Activated naive CD8-positive, alpha-beta T cell (primary cell): Measurements from ENCODE around the gene WDR27.

Source experiments
- H3K27ac Mint-ChIP-seq: one replicate; pipeline ENCODE4 v1.8.0; 2021; ENCODE audit warnings: mixed read lengths
- H3K27me3 Mint-ChIP-seq: one replicate; pipeline ENCODE4 v1.8.0; 2021; ENCODE audit warnings: mixed read lengths
- H3K36me3 Mint-ChIP-seq: one replicate; pipeline ENCODE4 v1.8.0; 2021; ENCODE audit warnings: mixed read lengths
- H3K4me1 Mint-ChIP-seq: one replicate; pipeline ENCODE4 v1.8.0; 2021; ENCODE audit warnings: low read depth, mixed read lengths
- H3K4me3 Mint-ChIP-seq: one replicate; pipeline ENCODE4 v1.8.0; 2021; ENCODE audit warnings: mild to moderate bottlenecking, mixed read lengths
- H3K9me3 Mint-ChIP-seq: one replicate; pipeline ENCODE4 v1.8.0; 2021; ENCODE audit warnings: low read depth, mixed read lengths

Gene WDR27

GRCh38 chr6:169660751-169661390 lies 41.0 kb downstream of the WDR27 start:
- no peaks in the 10 kb centered on the region for H3K27me3 Mint-ChIP-seq
- H3K4me1 Mint-ChIP-seq: no peaks in the 10 kb centered on the region
- H3K27ac Mint-ChIP-seq: no peak overlapping the region
- H3K4me3 Mint-ChIP-seq: no peak overlapping the region
- H3K36me3 Mint-ChIP-seq: peaks cover 8% of the 10 kb centered on the region
- H3K9me3 Mint-ChIP-seq: no peaks in the 10 kb centered on the region

DNA sequence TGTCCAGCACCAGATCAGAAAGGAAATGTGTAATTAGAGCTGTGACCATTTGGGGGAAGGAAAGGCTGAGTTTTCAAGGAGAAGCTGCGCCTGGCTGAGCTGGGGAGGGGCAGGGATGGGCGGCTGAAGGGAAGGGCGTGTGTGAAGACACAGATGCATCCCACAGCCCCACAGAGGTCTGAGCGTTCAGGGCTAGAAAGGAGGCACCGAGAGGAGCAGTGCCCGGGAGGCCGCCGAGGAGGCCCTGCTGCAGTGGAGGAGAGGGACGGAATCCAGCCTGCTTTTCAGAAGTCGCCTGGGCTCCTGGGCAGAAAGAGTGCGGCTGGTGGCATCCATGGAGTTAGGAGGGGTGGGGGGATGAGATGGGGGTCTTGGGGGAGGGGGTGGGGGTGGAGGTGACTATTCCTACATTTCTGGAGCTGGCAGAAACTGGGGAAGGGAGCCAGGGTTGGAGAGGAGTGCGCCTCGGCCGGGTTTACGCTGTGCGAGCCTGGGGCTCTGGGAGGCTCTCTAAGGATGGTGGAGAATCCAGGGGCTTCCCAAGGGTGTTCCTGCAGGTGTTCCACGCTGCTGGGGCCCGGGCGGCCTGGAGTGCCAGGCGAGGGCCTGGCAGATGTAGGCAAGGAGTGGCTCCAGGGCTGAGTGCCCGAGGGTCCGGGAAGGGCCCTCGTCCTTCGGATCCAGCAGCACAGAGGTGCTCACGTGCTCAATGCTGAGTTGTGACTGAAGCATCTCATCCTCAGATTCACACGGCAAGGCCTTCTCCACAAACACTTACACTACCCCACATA lies 41.8 kb downstream of the WDR27 start:
- H3K4me1 Mint-ChIP-seq: peaks cover 5% of the 10 kb centered on the region
- no peak overlapping the region for H3K27ac Mint-ChIP-seq
- H3K9me3 Mint-ChIP-seq: no peaks in the 10 kb centered on the region
- no peak overlapping the region for H3K4me3 Mint-ChIP-seq
- H3K36me3 Mint-ChIP-seq: peaks cover 8% of the 10 kb centered on the region
- no peaks in the 10 kb centered on the region for H3K27me3 Mint-ChIP-seq

- H3K27ac Mint-ChIP-seq: no peak overlapping the region
- H3K4me3 Mint-ChIP-seq: no peak overlapping the region
- peaks cover 13% of the 10 kb centered on the region for H3K4me1 Mint-ChIP-seq
- H3K27me3 Mint-ChIP-seq: no peaks in the 10 kb centered on the region
- no peaks in the 10 kb centered on the region for H3K9me3 Mint-ChIP-seq
- no peaks in the 10 kb centered on the region for H3K36me3 Mint-ChIP-seq
Measured at GRCh38 chr6:169657284-169657610, 44.6 kb downstream of the WDR27 start.

- Mint-ChIP-seq H3K27me3 (no peaks in the 10 kb centered on the region), H3K9me3 (no peaks in the 10 kb centered on the region), H3K36me3 (peaks cover 2% of the 10 kb centered on the region), H3K27ac (no peak overlapping the region), H3K4me1 (peaks cover 13% of the 10 kb centered on the region), H3K4me3 (no peak overlapping the region)
Measured at GRCh38 chr6:169656546-169657283, 45.1 kb downstream of the WDR27 start.

- Mint-ChIP-seq H3K4me3 (peak overlapping the region; percentile 86), H3K27me3 (no peaks in the 10 kb centered on the region), H3K4me1 (peaks cover 13% of the 10 kb centered on the region), H3K27ac (peak overlapping the region; percentile 86), H3K36me3 (peaks cover 3% of the 10 kb centered on the region), H3K9me3 (no peaks in the 10 kb centered on the region)
Measured at GRCh38 chr6:169654598-169655391, 47.0 kb downstream of the WDR27 start.

GRCh38 chr6:169653691-169654090 lies 48.1 kb downstream of the WDR27 start:
- H3K36me3 Mint-ChIP-seq: peaks cover 3% of the 10 kb centered on the region
- H3K4me3 Mint-ChIP-seq: no peak overlapping the region
- peaks cover 13% of the 10 kb centered on the region for H3K4me1 Mint-ChIP-seq
- no peaks in the 10 kb centered on the region for H3K9me3 Mint-ChIP-seq
- H3K27me3 Mint-ChIP-seq: no peaks in the 10 kb centered on the region
- H3K27ac Mint-ChIP-seq: no peak overlapping the region

GRCh38 chr6:169652896-169653295 lies 48.9 kb downstream of the WDR27 start:
- Mint-ChIP-seq H3K9me3 (no peaks in the 10 kb centered on the region), H3K27ac (no peak overlapping the region), H3K27me3 (no peaks in the 10 kb centered on the region), H3K4me1 (peaks cover 13% of the 10 kb centered on the region), H3K4me3 (no peak overlapping the region), H3K36me3 (peaks cover 3% of the 10 kb centered on the region)

GRCh38 chr6:169651498-169651897 lies 50.3 kb downstream of the WDR27 start:
- Mint-ChIP-seq H3K27me3 (no peaks in the 10 kb centered on the region), H3K27ac (no peak overlapping the region), H3K4me3 (no peak overlapping the region), H3K36me3 (peaks cover 3% of the 10 kb centered on the region), H3K4me1 (peaks cover 13% of the 10 kb centered on the region), H3K9me3 (no peaks in the 10 kb centered on the region)

GRCh38 chr6:169650959-169651292 lies 50.9 kb downstream of the WDR27 start:
- Mint-ChIP-seq H3K27me3 (no peaks in the 10 kb centered on the region), H3K9me3 (no peaks in the 10 kb centered on the region), H3K4me3 (no peak overlapping the region), H3K4me1 (peaks cover 13% of the 10 kb centered on the region), H3K36me3 (peaks cover 3% of the 10 kb centered on the region), H3K27ac (no peak overlapping the region)

DNA sequence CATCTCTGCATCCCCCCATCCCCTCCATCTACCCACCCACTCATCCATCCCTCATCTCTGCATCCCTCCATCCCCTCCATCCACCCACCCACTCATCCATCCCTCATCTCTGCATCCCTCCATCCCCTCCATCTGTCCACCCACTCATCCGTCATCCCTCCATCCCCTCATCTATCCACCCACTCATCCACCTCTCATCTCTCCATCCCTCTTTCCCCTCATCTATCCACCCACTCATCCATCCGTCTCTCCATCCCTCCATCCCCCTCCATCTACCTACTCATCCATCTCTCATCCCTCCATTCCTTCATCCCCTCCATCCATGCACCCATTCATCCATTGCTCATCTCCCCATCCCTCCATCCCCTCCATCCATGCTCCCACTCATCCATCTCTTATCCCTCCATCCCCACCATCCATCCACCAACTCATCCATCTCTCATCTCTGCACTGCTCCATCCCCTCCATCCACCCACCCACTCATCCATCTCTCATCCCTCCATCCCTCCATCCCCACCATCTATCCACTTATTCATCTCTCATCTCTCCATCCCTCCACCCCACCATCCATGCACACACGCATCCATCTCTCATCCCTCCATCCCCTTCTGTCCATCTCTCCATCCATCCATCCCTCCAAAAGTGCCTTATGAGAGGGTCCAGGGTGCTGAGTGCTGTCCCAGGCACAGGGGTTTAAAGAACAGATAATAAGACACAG lies 51.4 kb downstream of the WDR27 start:
- Mint-ChIP-seq H3K9me3 (no peaks in the 10 kb centered on the region), H3K27me3 (no peaks in the 10 kb centered on the region), H3K4me3 (no peak overlapping the region), H3K27ac (no peak overlapping the region), H3K36me3 (peaks cover 3% of the 10 kb centered on the region), H3K4me1 (peaks cover 12% of the 10 kb centered on the region)

DNA sequence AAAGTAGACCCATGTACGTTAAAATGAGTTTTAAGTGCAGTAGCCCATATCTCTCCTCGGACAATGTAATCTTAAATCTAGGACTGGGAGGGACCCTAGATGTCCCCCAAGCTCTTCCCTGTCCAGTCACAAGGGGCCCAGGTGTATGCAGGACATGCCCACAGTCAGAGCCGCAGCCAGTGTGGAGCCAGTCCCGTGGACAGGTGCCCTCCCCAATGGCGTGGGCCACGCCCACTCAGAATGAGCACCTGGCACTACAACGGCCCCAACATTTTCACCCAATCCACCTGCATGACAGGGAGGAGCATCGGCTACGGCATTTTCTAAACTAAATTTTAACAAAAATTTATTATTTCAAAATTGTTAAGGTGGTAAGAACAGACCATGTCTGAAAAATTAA lies 53.2 kb downstream of the WDR27 start:
- no peak overlapping the region for H3K27ac Mint-ChIP-seq
- H3K9me3 Mint-ChIP-seq: no peaks in the 10 kb centered on the region
- H3K4me1 Mint-ChIP-seq: no peaks in the 10 kb centered on the region
- no peaks in the 10 kb centered on the region for H3K27me3 Mint-ChIP-seq
- peaks cover 3% of the 10 kb centered on the region for H3K36me3 Mint-ChIP-seq
- H3K4me3 Mint-ChIP-seq: no peak overlapping the region

DNA sequence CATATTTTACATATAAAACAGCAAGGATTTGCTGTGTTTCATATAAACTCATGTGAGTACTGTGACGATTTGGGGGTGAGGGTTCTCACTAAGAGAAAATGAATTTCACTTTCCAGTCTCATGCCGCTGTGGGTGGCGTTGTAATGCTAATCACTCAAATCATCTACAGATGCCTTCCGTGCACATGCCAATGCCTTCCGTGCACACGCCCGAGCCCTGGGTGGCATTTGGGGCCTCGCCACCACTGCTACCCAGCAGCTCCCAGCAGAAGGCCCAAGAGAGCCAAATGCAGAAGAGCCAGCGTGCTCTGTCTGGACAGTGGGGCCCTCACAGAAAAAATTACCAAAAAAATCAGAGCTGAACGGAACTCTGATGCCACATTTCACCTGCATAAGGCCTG lies 53.7 kb downstream of the WDR27 start:
- H3K4me1 Mint-ChIP-seq: no peaks in the 10 kb centered on the region
- no peak overlapping the region for H3K4me3 Mint-ChIP-seq
- H3K27me3 Mint-ChIP-seq: no peaks in the 10 kb centered on the region
- H3K27ac Mint-ChIP-seq: no peak overlapping the region
- peaks cover 3% of the 10 kb centered on the region for H3K36me3 Mint-ChIP-seq
- H3K9me3 Mint-ChIP-seq: no peaks in the 10 kb centered on the region

DNA sequence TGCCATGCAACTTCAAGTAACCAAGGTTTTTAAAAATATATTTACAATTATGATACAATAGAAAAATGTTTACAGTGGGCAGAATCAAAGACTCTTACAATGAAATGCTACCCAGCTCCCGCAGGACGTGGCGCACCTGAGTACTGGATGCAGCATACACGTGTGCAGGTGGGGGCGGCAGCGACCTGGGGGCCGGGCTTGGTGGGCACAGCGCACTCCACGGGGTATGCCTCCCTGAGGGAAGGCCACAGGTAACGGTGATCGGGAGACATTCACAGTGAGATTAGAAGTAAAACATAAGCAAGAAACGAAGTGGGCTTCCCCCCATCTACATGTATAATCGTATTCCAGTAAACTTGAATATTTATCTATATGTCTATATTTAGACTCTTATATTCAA lies 54.2 kb downstream of the WDR27 start:
- Mint-ChIP-seq H3K27ac (no peak overlapping the region), H3K4me1 (no peaks in the 10 kb centered on the region), H3K36me3 (peaks cover 3% of the 10 kb centered on the region), H3K9me3 (no peaks in the 10 kb centered on the region), H3K4me3 (no peak overlapping the region), H3K27me3 (no peaks in the 10 kb centered on the region)

GRCh38 chr6:169646906-169647567 lies 54.8 kb downstream of the WDR27 start:
- Mint-ChIP-seq H3K36me3 (peaks cover 3% of the 10 kb centered on the region), H3K4me1 (no peaks in the 10 kb centered on the region), H3K9me3 (no peaks in the 10 kb centered on the region), H3K27ac (no peak overlapping the region), H3K27me3 (no peaks in the 10 kb centered on the region), H3K4me3 (no peak overlapping the region)
